ENCODE results near the gene FBXO8. TPM values are rescaled to one million over a fixed set of nuclear protein-coding genes. Genes with fewer than 3 reads are reported as not detected.

FBXO8 gene
- total and polyA plus RNA-seq, 4 experiments from 2014 or later: 10.8 to 32.2 (median 26.6) TPM

DNA sequence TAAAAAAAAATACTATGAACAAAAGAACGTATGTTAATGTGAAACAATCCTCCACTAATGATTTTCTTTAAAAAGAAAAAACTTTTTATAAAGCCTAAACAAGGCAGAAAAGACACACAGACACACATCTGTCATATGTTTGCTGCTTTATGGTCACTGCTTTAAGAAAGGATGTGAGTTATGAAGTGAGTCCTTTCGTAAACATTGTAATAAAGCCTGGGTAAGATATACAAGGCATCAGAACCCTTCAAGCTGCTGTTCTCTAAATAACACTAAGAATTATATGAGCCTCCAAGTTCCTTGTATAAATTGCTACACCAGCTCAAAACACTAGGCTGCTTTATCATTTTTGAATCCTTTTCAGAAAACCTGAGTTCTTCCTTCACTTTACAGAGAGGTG, 81.6 kb downstream of the FBXO8 start:
- Histone ChIP-seq H3K36me3 (ENCODE audit: insufficient read depth, low read length) (no peaks in the 10 kb centered on the region), H3K4me3 (ENCODE audit: low read length in 2 of 2) (no peak overlapping the region), H3K9me3 (ENCODE audit: control insufficient read depth in 1 of 2, low read length in 2 of 2) (no peaks in the 10 kb centered on the region), H3K27ac (ENCODE audit: low read depth, low read length) (no peak overlapping the region), H3K27me3 (ENCODE audit: insufficient read depth, low read length) (no peaks in the 10 kb centered on the region), H3K4me1 (ENCODE audit: insufficient read depth, low read length) (no peaks in the 10 kb centered on the region)
- Mint-ChIP-seq H3K4me1 (no peaks in the 10 kb centered on the region), H3K36me3 (no peaks in the 10 kb centered on the region), H3K4me3 (no peak overlapping the region), H3K9me3 (no peaks in the 10 kb centered on the region), H3K27me3 (peaks cover 18 to 27% of the 10 kb centered on the region in 2 donors), H3K27ac (no peak overlapping the region)
- intact Hi-C loops (cut with micrococcal nuclease): no loop called here
- no peak for DNase-seq
- ChIA-PET POLR2A (ENCODE audit: partially characterized antibody) (no interaction called here), CTCF (ENCODE audit: partially characterized antibody) (no interaction called here)

DNA sequence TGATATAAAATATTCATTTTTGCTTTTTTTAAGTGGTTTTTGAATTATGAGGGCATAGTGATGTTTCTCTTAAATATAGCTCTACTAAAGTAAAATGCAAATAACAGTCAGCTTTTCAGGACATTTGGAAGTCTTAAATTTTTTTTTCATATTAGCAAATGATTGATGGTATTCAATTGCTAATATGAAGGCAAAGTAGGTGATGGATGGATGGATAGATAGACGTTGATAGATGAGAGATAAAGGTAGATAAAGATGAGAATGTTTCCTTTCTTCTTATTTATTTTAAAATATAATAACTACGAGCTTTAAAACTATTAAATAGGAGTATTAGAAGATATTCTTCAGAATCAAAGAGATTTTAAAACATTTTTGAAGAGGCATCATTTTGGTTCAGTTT, 83.7 kb downstream of the FBXO8 start:
- POLR2A ChIA-PET (ENCODE audit: partially characterized antibody): no interaction called here
- no peak for DNase-seq
- no peaks in the 10 kb centered on the region for H3K27me3 ChIP-seq (ENCODE audit: insufficient read depth, low read length)
- no peaks in the 10 kb centered on the region for H3K9me3 ChIP-seq (ENCODE audit: control insufficient read depth in 1 of 2, low read length in 2 of 2)
- Mint-ChIP-seq H3K4me1 (no peaks in the 10 kb centered on the region), H3K27ac (no peak overlapping the region), H3K27me3 (peaks cover 13 to 24% of the 10 kb centered on the region in 2 donors), H3K4me3 (no peak overlapping the region), H3K36me3 (no peaks in the 10 kb centered on the region), H3K9me3 (no peaks in the 10 kb centered on the region)
- intact Hi-C loops (cut with micrococcal nuclease): no loop called here
- H3K36me3 ChIP-seq (ENCODE audit: insufficient read depth, low read length): no peaks in the 10 kb centered on the region
- CTCF ChIA-PET (ENCODE audit: partially characterized antibody): no interaction called here
- no peak overlapping the region for H3K4me3 ChIP-seq (ENCODE audit: low read length in 2 of 2)
- no peak overlapping the region for H3K27ac ChIP-seq (ENCODE audit: low read depth, low read length)
- H3K4me1 ChIP-seq (ENCODE audit: insufficient read depth, low read length): no peaks in the 10 kb centered on the region

DNA sequence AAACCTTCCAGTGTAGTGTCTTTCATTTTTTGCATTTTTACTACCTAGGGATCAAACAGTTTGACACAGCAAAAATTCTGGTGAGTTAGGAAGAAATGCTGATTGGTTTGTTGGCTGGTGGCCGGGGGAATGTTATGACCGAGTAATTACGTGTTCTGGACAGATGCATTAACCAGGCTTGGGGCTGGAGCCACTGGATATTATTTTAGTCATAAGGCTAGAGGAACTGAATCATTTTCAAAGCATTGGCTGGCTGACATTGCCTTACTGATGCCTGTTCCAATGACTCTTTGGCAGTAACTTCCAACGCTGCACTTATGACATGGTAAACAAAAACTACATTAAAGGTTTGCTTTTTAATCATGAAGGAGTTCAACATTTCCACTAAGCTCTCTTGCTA, 84.6 kb downstream of the FBXO8 start:
- H3K4me1 ChIP-seq (ENCODE audit: insufficient read depth, low read length): no peaks in the 10 kb centered on the region
- H3K4me3 Mint-ChIP-seq: no peak overlapping the region
- CTCF ChIA-PET (ENCODE audit: partially characterized antibody): interaction anchor here (1.3 kb wide), 1 partner anchor 16 kb away, joined by 3 read pairs; no protein-coding TSS in a partner anchor
- no peaks in the 10 kb centered on the region for H3K36me3 ChIP-seq (ENCODE audit: insufficient read depth, low read length)
- intact Hi-C loops (cut with micrococcal nuclease): no loop called here
- no peak for DNase-seq
- H3K27ac ChIP-seq (ENCODE audit: low read depth, low read length): no peak overlapping the region
- no peaks in the 10 kb centered on the region for H3K36me3 Mint-ChIP-seq
- no peaks in the 10 kb centered on the region for H3K27me3 ChIP-seq (ENCODE audit: insufficient read depth, low read length)
- H3K27ac Mint-ChIP-seq: no peak overlapping the region
- H3K9me3 ChIP-seq (ENCODE audit: control insufficient read depth in 1 of 2, low read length in 2 of 2): no peaks in the 10 kb centered on the region
- POLR2A ChIA-PET (ENCODE audit: partially characterized antibody): no interaction called here
- peaks cover 10 to 27% of the 10 kb centered on the region in 2 donors for H3K27me3 Mint-ChIP-seq
- no peaks in the 10 kb centered on the region for H3K4me1 Mint-ChIP-seq
- H3K9me3 Mint-ChIP-seq: no peaks in the 10 kb centered on the region
- no peak overlapping the region for H3K4me3 ChIP-seq (ENCODE audit: low read length in 2 of 2)

DNA sequence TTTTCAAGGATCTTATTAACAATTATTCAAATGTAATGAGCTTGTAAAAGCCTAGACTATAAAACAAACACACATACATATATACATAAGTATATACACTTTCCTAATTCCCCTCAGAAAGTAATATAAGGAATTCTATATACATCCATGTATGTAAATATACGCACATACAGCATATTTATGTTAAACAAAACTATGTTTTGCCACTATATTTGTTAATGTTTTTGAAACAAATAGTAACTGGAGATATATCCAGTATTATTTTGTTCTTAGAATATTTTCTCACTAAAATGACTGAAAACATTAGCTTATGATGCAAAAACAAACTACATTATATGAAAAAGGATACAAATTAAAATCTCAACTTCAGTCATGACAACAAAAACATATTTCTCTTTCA, 85.1 kb downstream of the FBXO8 start:
- no peak overlapping the region for H3K4me3 Mint-ChIP-seq
- Histone ChIP-seq H3K4me1 (ENCODE audit: insufficient read depth, low read length) (no peaks in the 10 kb centered on the region), H3K4me3 (ENCODE audit: low read length in 2 of 2) (no peak overlapping the region), H3K36me3 (ENCODE audit: insufficient read depth, low read length) (no peaks in the 10 kb centered on the region), H3K9me3 (ENCODE audit: control insufficient read depth in 1 of 2, low read length in 2 of 2) (no peaks in the 10 kb centered on the region), H3K27ac (ENCODE audit: low read depth, low read length) (no peak overlapping the region), H3K27me3 (ENCODE audit: insufficient read depth, low read length) (no peaks in the 10 kb centered on the region)
- POLR2A ChIA-PET (ENCODE audit: partially characterized antibody): no interaction called here
- H3K4me1 Mint-ChIP-seq: no peaks in the 10 kb centered on the region
- intact Hi-C loops (cut with micrococcal nuclease): no loop called here
- no peak overlapping the region for H3K27ac Mint-ChIP-seq
- DNase-seq: no peak
- H3K36me3 Mint-ChIP-seq: no peaks in the 10 kb centered on the region
- H3K27me3 Mint-ChIP-seq: peaks cover 10 to 29% of the 10 kb centered on the region in 2 donors
- CTCF ChIA-PET (ENCODE audit: partially characterized antibody): interaction anchor here (1.3 kb wide), 1 partner anchor 16 kb away, joined by 3 read pairs; no protein-coding TSS in a partner anchor
- H3K9me3 Mint-ChIP-seq: no peaks in the 10 kb centered on the region

DNA sequence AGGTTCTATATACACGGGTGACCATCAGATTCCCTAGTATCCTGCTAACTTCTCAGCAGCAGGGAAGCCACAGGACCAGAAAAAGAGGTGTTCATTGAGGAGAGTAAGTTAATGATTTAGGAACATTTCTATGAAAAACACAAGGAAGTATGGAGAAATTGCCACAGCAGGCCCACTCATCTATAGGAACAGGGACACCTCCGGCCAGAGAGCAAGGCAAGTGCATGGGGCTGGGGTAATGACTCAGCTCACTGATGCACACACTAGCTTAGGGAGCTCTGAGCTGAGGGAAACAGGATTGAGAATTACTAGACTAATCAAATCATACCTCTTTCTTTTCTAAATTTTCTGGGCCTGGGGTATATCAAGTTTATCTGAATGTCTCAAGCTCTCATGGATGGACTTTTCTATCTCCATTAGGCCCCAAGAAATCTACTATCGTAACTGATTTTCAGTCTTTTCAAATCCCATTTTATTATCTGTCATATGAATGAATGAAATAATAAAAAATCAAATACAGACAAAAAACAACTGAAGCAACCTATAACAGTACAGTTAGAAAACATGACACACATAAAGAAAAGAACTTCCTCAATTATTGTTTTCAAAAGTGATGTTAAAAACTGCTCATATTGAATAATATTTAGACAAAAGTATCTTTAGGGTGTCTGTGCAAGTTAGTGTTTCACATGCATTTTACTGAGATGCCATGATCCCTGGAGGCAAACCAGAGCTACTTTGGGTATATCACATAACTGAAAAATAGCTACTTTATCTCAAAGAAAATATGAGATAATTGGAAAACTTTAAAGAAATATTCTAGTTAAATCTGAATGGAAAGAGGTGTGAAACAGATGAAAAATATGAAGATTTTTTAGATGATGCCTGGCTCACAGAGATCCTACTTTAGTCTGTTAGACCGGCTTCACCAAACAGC, 89.8 kb downstream of the FBXO8 start:
- no peak for DNase-seq
- H3K27me3 Mint-ChIP-seq: peaks cover 9 to 32% of the 10 kb centered on the region in 2 donors
- Histone ChIP-seq H3K9me3 (ENCODE audit: control insufficient read depth in 1 of 2, low read length in 2 of 2) (no peaks in the 10 kb centered on the region), H3K36me3 (ENCODE audit: insufficient read depth, low read length) (no peaks in the 10 kb centered on the region), H3K4me3 (ENCODE audit: low read length in 2 of 2) (no peak overlapping the region), H3K27ac (ENCODE audit: low read depth, low read length) (no peak overlapping the region), H3K27me3 (ENCODE audit: insufficient read depth, low read length) (no peaks in the 10 kb centered on the region), H3K4me1 (ENCODE audit: insufficient read depth, low read length) (no peaks in the 10 kb centered on the region)
- H3K36me3 Mint-ChIP-seq: no peaks in the 10 kb centered on the region
- no peaks in the 10 kb centered on the region for H3K4me1 Mint-ChIP-seq
- H3K4me3 Mint-ChIP-seq: no peak overlapping the region
- ChIA-PET CTCF (ENCODE audit: partially characterized antibody) (no interaction called here), POLR2A (ENCODE audit: partially characterized antibody) (no interaction called here)
- H3K9me3 Mint-ChIP-seq: no peaks in the 10 kb centered on the region
- H3K27ac Mint-ChIP-seq: no peak overlapping the region
- intact Hi-C loops (cut with micrococcal nuclease): no loop called here

DNA sequence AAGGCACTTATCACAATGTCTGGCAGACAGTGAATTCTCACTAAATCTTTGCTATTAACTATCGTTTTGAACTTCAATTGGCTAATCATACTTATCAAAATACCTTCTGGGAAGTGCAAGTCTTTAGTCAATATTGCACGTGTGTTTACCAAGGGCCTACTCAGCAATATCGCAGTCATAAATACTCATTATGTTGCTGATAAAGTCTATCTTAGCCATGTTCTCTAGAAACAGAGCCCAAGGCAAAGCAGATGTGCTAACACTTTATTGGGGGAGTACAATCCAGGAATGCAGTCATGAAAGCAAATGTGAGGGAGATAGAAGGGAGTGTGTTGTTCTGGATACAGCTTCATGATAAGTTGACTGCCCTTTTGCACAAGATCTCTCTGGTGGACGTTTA, 90.5 kb downstream of the FBXO8 start:
- no peaks in the 10 kb centered on the region for H3K36me3 Mint-ChIP-seq
- H3K9me3 ChIP-seq (ENCODE audit: control insufficient read depth in 1 of 2, low read length in 2 of 2): no peaks in the 10 kb centered on the region
- ChIA-PET CTCF (ENCODE audit: partially characterized antibody) (no interaction called here), POLR2A (ENCODE audit: partially characterized antibody) (no interaction called here)
- no peak overlapping the region for H3K4me3 Mint-ChIP-seq
- no peaks in the 10 kb centered on the region for H3K9me3 Mint-ChIP-seq
- H3K36me3 ChIP-seq (ENCODE audit: insufficient read depth, low read length): no peaks in the 10 kb centered on the region
- no peaks in the 10 kb centered on the region for H3K4me1 Mint-ChIP-seq
- H3K27ac Mint-ChIP-seq: no peak overlapping the region
- DNase-seq: no peak
- H3K4me1 ChIP-seq (ENCODE audit: insufficient read depth, low read length): no peaks in the 10 kb centered on the region
- intact Hi-C loops (cut with micrococcal nuclease): no loop called here
- H3K4me3 ChIP-seq (ENCODE audit: low read length in 2 of 2): no peak overlapping the region
- peaks cover 9 to 29% of the 10 kb centered on the region in 2 donors for H3K27me3 Mint-ChIP-seq
- no peaks in the 10 kb centered on the region for H3K27me3 ChIP-seq (ENCODE audit: insufficient read depth, low read length)
- H3K27ac ChIP-seq (ENCODE audit: low read depth, low read length): no peak overlapping the region

DNA sequence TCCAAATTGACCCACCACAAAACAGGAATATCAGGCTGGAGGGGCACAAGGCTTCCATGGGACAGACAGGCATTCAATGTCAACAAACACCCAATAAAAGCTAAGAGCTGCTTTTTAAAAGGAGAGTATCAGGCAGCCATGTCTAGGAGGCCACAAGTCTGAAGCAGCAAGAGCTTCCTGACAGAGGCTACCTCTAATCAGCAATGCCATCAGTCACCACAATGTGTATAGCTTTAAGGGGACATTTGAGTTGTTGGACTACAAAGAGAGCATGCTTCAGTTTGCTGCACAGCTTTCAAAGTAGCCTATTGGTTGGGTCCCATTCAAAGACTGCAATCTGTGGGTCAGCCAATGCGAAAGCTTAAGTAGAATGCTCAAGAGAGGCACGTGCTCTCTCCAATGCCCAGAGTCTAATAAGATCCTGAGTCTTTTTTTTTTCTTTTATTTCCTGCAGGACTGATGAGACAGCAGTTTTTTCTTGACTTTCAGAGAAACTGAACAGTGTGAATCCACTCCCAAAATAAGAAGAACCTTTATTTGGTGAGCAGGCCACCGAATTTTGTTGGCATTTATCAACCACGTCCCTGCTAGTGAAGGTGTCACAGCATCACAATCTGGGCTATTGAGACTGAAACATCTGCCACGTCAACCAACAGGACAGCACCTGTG, 92.5 kb downstream of the FBXO8 start:
- no peak overlapping the region for H3K4me3 Mint-ChIP-seq
- ChIA-PET CTCF (ENCODE audit: partially characterized antibody) (no interaction called here), POLR2A (ENCODE audit: partially characterized antibody) (no interaction called here)
- no peaks in the 10 kb centered on the region for H3K4me1 Mint-ChIP-seq
- Histone ChIP-seq H3K36me3 (ENCODE audit: insufficient read depth, low read length) (no peaks in the 10 kb centered on the region), H3K4me1 (ENCODE audit: insufficient read depth, low read length) (no peaks in the 10 kb centered on the region), H3K4me3 (ENCODE audit: low read length in 2 of 2) (no peak overlapping the region), H3K9me3 (ENCODE audit: control insufficient read depth in 1 of 2, low read length in 2 of 2) (no peaks in the 10 kb centered on the region), H3K27me3 (ENCODE audit: insufficient read depth, low read length) (no peaks in the 10 kb centered on the region), H3K27ac (ENCODE audit: low read depth, low read length) (no peak overlapping the region)
- DNase-seq: no peak
- intact Hi-C loops (cut with micrococcal nuclease): no loop called here
- H3K27me3 Mint-ChIP-seq: peaks cover 15 to 34% of the 10 kb centered on the region in 2 donors
- no peaks in the 10 kb centered on the region for H3K36me3 Mint-ChIP-seq
- peaks cover 0 to 2% (median 0%) of the 10 kb centered on the region in 8 donors for H3K9me3 Mint-ChIP-seq
- no peak overlapping the region for H3K27ac Mint-ChIP-seq

Measured in CD4-positive, alpha-beta memory T cell (primary cell).